Iris pigment epithelial cell (primary cell): ENCODE data around the gene ATL2.
"Not testable (repeated sequence)": the region's sequence is repeated elsewhere in the genome, so short reads cannot be mapped to it uniquely, and the experiment has no call there.

ENCODE experiments used
- DNase-seq: peaks from one replicate; pipeline ENCODE4 v3.0.0-alpha.2; 2011; ENCODE audit warnings: low read depth

Gene ATL2

GRCh38 chr2:38377050-38377828 lies at the start of gene ATL2:
ATL2 (minus strand) TSS chr2:38377273; CDS start chr2:38377260, 13 bp downstream.
- peak; percentile 98 for DNase-seq

- DNase-seq, result no peak
These were observed 46.7 kb upstream of the ATL2 start for GRCh38 chr2:38423763-38424162.

- DNase-seq, result no peak
These were observed 44.4 kb upstream of the ATL2 start for GRCh38 chr2:38421274-38422056.

- DNase-seq, result no peak
These were observed 42.4 kb upstream of the ATL2 start for GRCh38 chr2:38419499-38419898.

- DNase-seq, result no peak
These were observed 41.7 kb upstream of the ATL2 start for GRCh38 chr2:38418735-38419134.

GRCh38 chr2:38417745-38418689 lies 40.9 kb upstream of the ATL2 start:
- no peak for DNase-seq

GRCh38 chr2:38416296-38417036 lies 39.4 kb upstream of the ATL2 start:
- DNase-seq, result no peak

- no peak for DNase-seq
These were observed 38.7 kb upstream of the ATL2 start for GRCh38 chr2:38415728-38416291.

- no peak for DNase-seq
These were observed 38.0 kb upstream of the ATL2 start for GRCh38 chr2:38415023-38415422.

GRCh38 chr2:38412235-38412871 lies 35.3 kb upstream of the ATL2 start:
- not testable (repeated sequence) for DNase-seq

- DNase-seq, result no peak
These were observed 32.4 kb upstream of the ATL2 start for GRCh38 chr2:38409156-38410102.

GRCh38 chr2:38407111-38407682 lies 30.1 kb upstream of the ATL2 start:
- no peak for DNase-seq

- no peak for DNase-seq
These were observed 29.6 kb upstream of the ATL2 start for GRCh38 chr2:38406597-38407110.

GRCh38 chr2:38405917-38406596 lies 29.0 kb upstream of the ATL2 start:
- no peak for DNase-seq

- DNase-seq, result no peak
These were observed 23.4 kb upstream of the ATL2 start for GRCh38 chr2:38400513-38400912.

GRCh38 chr2:38398739-38399138 lies 21.7 kb upstream of the ATL2 start:
- DNase-seq, result no peak

- peak; percentile 12 for DNase-seq
These were observed 17.8 kb upstream of the ATL2 start for GRCh38 chr2:38394903-38395341.

- DNase-seq, result no peak
These were observed 17.0 kb upstream of the ATL2 start for GRCh38 chr2:38394041-38394440.
